Neural progenitor cell (in vitro differentiated cells): Measurements from ENCODE around the gene IFNA13. TPM values are rescaled to one million over a fixed set of nuclear protein-coding genes. Genes with fewer than 3 reads are reported as not detected.

ENCODE experiments used
- DNase-seq: peaks from one replicate; pipeline ENCODE4 v3.0.0-alpha.2; 2016; ENCODE audit warnings: low spot score
- H2AFZ ChIP-seq: fragments of 200-600 bp; sonication (generic); replicated peaks from 2 replicates; pipeline ENCODE4 v1.6.1; 2016; ENCODE audit warnings: antibody characterized with exemption
- H3F3A ChIP-seq: fragments of 200-600 bp; sonication (generic); 2 replicates; pipeline ENCODE4 v1.6.1; 2016; ENCODE audit warnings: antibody characterized with exemption, low read depth
- H3K27ac ChIP-seq: fragments of 200-600 bp; sonication (generic); 2 replicates; pipeline ENCODE4 v1.5.1; 2016; ENCODE audit warnings: mild to moderate bottlenecking
- H3K27me3 ChIP-seq: fragments of 200-600 bp; sonication (generic); 2 replicates; pipeline ENCODE4 v1.6.1; 2016; ENCODE audit warnings: mild to moderate bottlenecking, moderate library complexity
- H3K36me3 ChIP-seq: fragments of 200-600 bp; sonication (generic); 2 replicates; pipeline ENCODE4 v1.5.1; 2016
- H3K4me1 ChIP-seq: fragments of 200-600 bp; sonication (generic); 2 replicates; pipeline ENCODE4 v1.6.1; 2016; ENCODE audit warnings: mixed run types
- H3K4me2 ChIP-seq: fragments of 200-600 bp; sonication (generic); 2 replicates; pipeline ENCODE4 v1.6.1; 2016
- H3K4me3 ChIP-seq: fragments of 200-600 bp; sonication (generic); 2 replicates; pipeline ENCODE4 v1.5.1; 2016
- H3K79me2 ChIP-seq: fragments of 200-600 bp; sonication (generic); 2 replicates; pipeline ENCODE4 v1.6.1; 2016; ENCODE audit warnings: low read depth
- H3K9ac ChIP-seq: fragments of 200-600 bp; sonication (generic); 2 replicates; pipeline ENCODE4 v1.6.1; 2016
- H3K9me3 ChIP-seq: fragments of 200-600 bp; sonication (generic); 2 replicates; pipeline ENCODE4 v1.5.1; 2016; ENCODE audit warnings: low read depth
- H4K20me1 ChIP-seq: fragments of 200-600 bp; sonication (generic); 2 replicates; pipeline ENCODE4 v1.6.1; 2016; ENCODE audit warnings: low read depth
- H3K27ac Mint-ChIP-seq: 3 replicates; pipeline ENCODE4 v1.8.0; 2021; ENCODE audit warnings: mixed read lengths
- H3K27me3 Mint-ChIP-seq: 2 replicates; pipeline ENCODE4 v1.8.0; 2022; ENCODE audit warnings: low read depth, mild to moderate bottlenecking, inconsistent platforms, moderate library complexity, mixed read lengths; ENCODE audit not compliant: insufficient read depth
- H3K36me3 Mint-ChIP-seq: 3 replicates; pipeline ENCODE4 v1.8.0; 2021; ENCODE audit warnings: mixed read lengths
- H3K4me1 Mint-ChIP-seq: 3 replicates; pipeline ENCODE4 v1.8.0; 2021; ENCODE audit warnings: mixed read lengths
- H3K4me3 Mint-ChIP-seq: 3 replicates; pipeline ENCODE4 v1.8.0; 2021; ENCODE audit warnings: mild to moderate bottlenecking, moderate library complexity, mixed read lengths
- H3K9me3 Mint-ChIP-seq: 3 replicates; pipeline ENCODE4 v1.8.0; 2020; ENCODE audit warnings: mixed read lengths
- CTCF ChIP-seq: fragments of 200-600 bp; sonication (generic); IDR thresholded peaks from 2 replicates; pipeline ENCODE4 v1.5.1; 2017; ENCODE audit warnings: antibody characterized with exemption, mild to moderate bottlenecking
- EZH2 ChIP-seq: fragments of 200-600 bp; sonication (generic); IDR thresholded peaks from 2 replicates; pipeline ENCODE4 v1.6.1; 2017; ENCODE audit warnings: antibody characterized with exemption, mild to moderate bottlenecking, moderate library complexity
- EZH2phosphoT487 ChIP-seq: fragments of 200-600 bp; sonication (generic); IDR thresholded peaks from 2 replicates; pipeline ENCODE4 v1.6.1; 2017; ENCODE audit warnings: antibody characterized with exemption
- total RNA-seq: library from RNA; depleted of rRNA; stranded (reverse); fragments of >200 nt; gene quantifications from 2 replicates; pipeline ENCODE4 v1.2.3, GENCODE V29; 2015; ENCODE audit warnings: low replicate concordance

The IFNA13 gene
- total RNA-seq, 1 donor from 2014 or later, result not detected

- Mint-ChIP-seq H3K4me1 (peaks cover 3% of the 10 kb centered on the region), H3K4me3 (no peak overlapping the region), H3K27ac (no peak overlapping the region), H3K36me3 (no peaks in the 10 kb centered on the region), H3K9me3 (no peaks in the 10 kb centered on the region), H3K27me3 (no peaks in the 10 kb centered on the region)
- Histone ChIP-seq H3K4me3 (no peak overlapping the region), H3K4me2 (no peak overlapping the region), H3K27me3 (no peaks in the 10 kb centered on the region), H3K36me3 (no peaks in the 10 kb centered on the region), H4K20me1 (no peaks in the 10 kb centered on the region), H3F3A (no peaks in the 10 kb centered on the region), H3K9me3 (no peaks in the 10 kb centered on the region), H3K27ac (no peak overlapping the region), H3K79me2 (no peaks in the 10 kb centered on the region), H3K9ac (no peak overlapping the region), H2AFZ (no peak overlapping the region), H3K4me1 (no peaks in the 10 kb centered on the region)
- TF ChIP-seq EZH2 (no peak), CTCF (no peak), EZH2phosphoT487 (no peak)
- no peak for DNase-seq
Measured at GRCh38 chr9:21362287-21362686, 5.6 kb downstream of the IFNA13 start.

- TF ChIP-seq EZH2phosphoT487, result no peak
- no peak for TF ChIP-seq EZH2
- TF ChIP-seq CTCF, result no peak
- H2AFZ ChIP-seq, result peak overlapping the region; percentile 40
Measured at GRCh38 chr9:21357479-21358460, 10.1 kb downstream of the IFNA13 start.

GRCh38 chr9:21350787-21351186 is 17.1 kb downstream of the IFNA13 start, which contains the start of gene IFNA6:
Gene IFNA6 (minus strand): TSS chr9:21350887. CDS start chr9:21350887, 0 bp downstream.
- H4K20me1 ChIP-seq, result no peaks in the 10 kb centered on the region
- no peak within 1 kb of the TSS for H3K4me2 ChIP-seq
- Mint-ChIP-seq H3K36me3 (no peaks in the 10 kb centered on the region), H3K4me1 (no peaks in the 10 kb centered on the region), H3K27me3 (no peaks in the 10 kb centered on the region), H3K27ac (no peak within 1 kb of the TSS), H3K4me3 (no peak within 1 kb of the TSS), H3K9me3 (peaks cover 7% of the 10 kb centered on the region)
- H3K79me2 ChIP-seq, result no peaks in the 10 kb centered on the region
- no peaks in the 10 kb centered on the region for H3K27me3 ChIP-seq
- H3K9ac ChIP-seq, result no peak within 1 kb of the TSS
- no peak within 1 kb of the TSS for H2AFZ ChIP-seq
- H3K4me3 ChIP-seq, result no peak within 1 kb of the TSS
- no peaks in the 10 kb centered on the region for H3F3A ChIP-seq
- no peak for DNase-seq
- no peaks in the 10 kb centered on the region for H3K4me1 ChIP-seq
- TF ChIP-seq CTCF (no peak), EZH2phosphoT487 (no peak), EZH2 (no peak)
- no peaks in the 10 kb centered on the region for H3K36me3 ChIP-seq
- H3K9me3 ChIP-seq, result no peaks in the 10 kb centered on the region
- no peak within 1 kb of the TSS for H3K27ac ChIP-seq

More at GRCh38 chr9:21357479-21358460, 10.1 kb downstream of the IFNA13 start:
- no peaks in the 10 kb centered on the region for H3K9me3 ChIP-seq
- no peaks in the 10 kb centered on the region for H3F3A ChIP-seq
- peaks cover 4% of the 10 kb centered on the region for H3K9me3 Mint-ChIP-seq
- H3K4me3 ChIP-seq, result no peak overlapping the region
- no peaks in the 10 kb centered on the region for H3K36me3 ChIP-seq
- H3K4me1 Mint-ChIP-seq, result peaks cover 3% of the 10 kb centered on the region
- H3K9ac ChIP-seq, result no peak overlapping the region
- H3K4me1 ChIP-seq, result no peaks in the 10 kb centered on the region
- DNase-seq, result no peak
- no peaks in the 10 kb centered on the region for H3K27me3 Mint-ChIP-seq
- H3K4me2 ChIP-seq, result no peak overlapping the region
- H3K27ac Mint-ChIP-seq, result no peak overlapping the region
- no peak overlapping the region for H3K27ac ChIP-seq
- no peaks in the 10 kb centered on the region for H4K20me1 ChIP-seq
- no peaks in the 10 kb centered on the region for H3K79me2 ChIP-seq
- no peaks in the 10 kb centered on the region for H3K36me3 Mint-ChIP-seq
- H3K27me3 ChIP-seq, result no peaks in the 10 kb centered on the region
- no peak overlapping the region for H3K4me3 Mint-ChIP-seq
